ENCODE data around the gene NUDT19. TPM values are rescaled to one million over a fixed set of nuclear protein-coding genes. Genes with fewer than 3 reads are reported as not detected.

Gene NUDT19
- total RNA-seq, 1 donor from 2014 or later = 5.3 TPM

GRCh38 chr19:32717496-32717895, 25.9 kb downstream of the NUDT19 start:
- DNase-seq (ENCODE audit: low spot score) = no peak
- H3K4me1 Mint-ChIP-seq (ENCODE audit: unreplicated experiment) = no peaks in the 10 kb centered on the region
- H3K27ac Mint-ChIP-seq (ENCODE audit: unreplicated experiment) = no peak overlapping the region
- H3K9me3 Mint-ChIP-seq (ENCODE audit: unreplicated experiment) = no peaks in the 10 kb centered on the region
- peaks cover 3% of the 10 kb centered on the region for H3K27me3 Mint-ChIP-seq (ENCODE audit: unreplicated experiment)
- TF ChIP-seq CTCF (IDR thresholded peaks at IDR 0.05; ENCODE audit: unreplicated experiment) = no peak
- H3K36me3 Mint-ChIP-seq (ENCODE audit: low read depth, unreplicated experiment) = peaks cover 2% of the 10 kb centered on the region
- H3K4me3 Mint-ChIP-seq (ENCODE audit: unreplicated experiment) = no peak overlapping the region

- Mint-ChIP-seq H3K27me3 (ENCODE audit: unreplicated experiment) (peaks cover 3% of the 10 kb centered on the region), H3K4me1 (ENCODE audit: unreplicated experiment) (no peaks in the 10 kb centered on the region), H3K9me3 (ENCODE audit: unreplicated experiment) (no peaks in the 10 kb centered on the region), H3K4me3 (ENCODE audit: unreplicated experiment) (no peak overlapping the region), H3K27ac (ENCODE audit: unreplicated experiment) (no peak overlapping the region), H3K36me3 (ENCODE audit: low read depth, unreplicated experiment) (no peaks in the 10 kb centered on the region)
- no peak for TF ChIP-seq CTCF (IDR thresholded peaks at IDR 0.05; ENCODE audit: unreplicated experiment)
- DNase-seq (ENCODE audit: low spot score) = no peak
These were observed 26.7 kb downstream of the NUDT19 start for GRCh38 chr19:32718286-32718685.

- Mint-ChIP-seq H3K4me3 (ENCODE audit: unreplicated experiment) (no peak within 1 kb of the TSS), H3K9me3 (ENCODE audit: unreplicated experiment) (no peaks in the 10 kb centered on the region), H3K27me3 (ENCODE audit: unreplicated experiment) (peaks cover 3% of the 10 kb centered on the region), H3K36me3 (ENCODE audit: low read depth, unreplicated experiment) (no peaks in the 10 kb centered on the region), H3K4me1 (ENCODE audit: unreplicated experiment) (no peaks in the 10 kb centered on the region), H3K27ac (ENCODE audit: unreplicated experiment) (no peak within 1 kb of the TSS)
- DNase-seq (ENCODE audit: low spot score) = no peak
- TF ChIP-seq CTCF (IDR thresholded peaks at IDR 0.05; ENCODE audit: unreplicated experiment) = no peak
These were observed 28.0 kb downstream of the NUDT19 start, which contains the start of gene TDRD12 for GRCh38 chr19:32719611-32720059. TDRD12 (plus strand) TSS chr19:32719767; CDS start chr19:32720073, 306 bp downstream.

- DNase-seq (ENCODE audit: low spot score) = no peak
- H3K27ac Mint-ChIP-seq (ENCODE audit: unreplicated experiment) = no peak overlapping the region
- TF ChIP-seq CTCF (IDR thresholded peaks at IDR 0.05; ENCODE audit: unreplicated experiment) = no peak
- no peaks in the 10 kb centered on the region for H3K4me1 Mint-ChIP-seq (ENCODE audit: unreplicated experiment)
- H3K36me3 Mint-ChIP-seq (ENCODE audit: low read depth, unreplicated experiment) = no peaks in the 10 kb centered on the region
- peaks cover 3% of the 10 kb centered on the region for H3K27me3 Mint-ChIP-seq (ENCODE audit: unreplicated experiment)
- no peak overlapping the region for H3K4me3 Mint-ChIP-seq (ENCODE audit: unreplicated experiment)
- no peaks in the 10 kb centered on the region for H3K9me3 Mint-ChIP-seq (ENCODE audit: unreplicated experiment)
These were observed 28.8 kb downstream of the NUDT19 start for GRCh38 chr19:32720216-32720935.

- Mint-ChIP-seq H3K27ac (ENCODE audit: unreplicated experiment) (no peak overlapping the region), H3K27me3 (ENCODE audit: unreplicated experiment) (peaks cover 3% of the 10 kb centered on the region), H3K36me3 (ENCODE audit: low read depth, unreplicated experiment) (no peaks in the 10 kb centered on the region), H3K4me1 (ENCODE audit: unreplicated experiment) (no peaks in the 10 kb centered on the region), H3K4me3 (ENCODE audit: unreplicated experiment) (no peak overlapping the region), H3K9me3 (ENCODE audit: unreplicated experiment) (no peaks in the 10 kb centered on the region)
- TF ChIP-seq CTCF (IDR thresholded peaks at IDR 0.05; ENCODE audit: unreplicated experiment) = no peak
- DNase-seq (ENCODE audit: low spot score) = no peak
These were observed 29.3 kb downstream of the NUDT19 start for GRCh38 chr19:32720936-32721250.
